GM21723 (cell line): ENCODE data around the gene ADH7.

ENCODE experiments used
- ATAC-seq: cut with Tn5 transposase; IDR thresholded peaks from one replicate; pipeline ENCODE4 v1.9.1; 2021; ENCODE audit warnings: mild to moderate bottlenecking, moderate library complexity; ENCODE audit not compliant: unreplicated experiment

ADH7 gene

GRCh38 chr4:99435154-99435553 lies at the start of gene ADH7:
ADH7 (minus strand) TSS chr4:99435342; CDS start chr4:99435233, 109 bp downstream.
- no peak for ATAC-seq

DNA sequence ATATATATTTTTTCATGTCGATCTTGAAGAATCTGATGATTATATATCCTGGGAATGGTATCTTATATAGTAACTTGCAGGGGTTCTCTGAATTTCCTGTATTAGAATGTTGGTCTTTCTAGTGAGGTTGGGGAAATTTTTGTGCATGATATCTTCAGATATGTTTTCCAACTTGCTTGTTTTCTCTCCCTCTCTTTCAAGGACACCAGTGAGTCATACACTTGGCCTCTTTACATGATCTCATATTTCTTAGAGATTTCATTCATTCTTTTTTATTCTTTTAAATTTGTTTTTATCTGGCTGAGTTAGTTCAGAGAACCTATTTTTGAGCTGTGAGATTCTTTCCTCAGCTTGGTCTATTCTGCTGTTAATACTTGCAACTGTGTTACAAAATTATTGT lies 48.5 kb upstream of the ADH7 start:
- ATAC-seq, result no peak

DNA sequence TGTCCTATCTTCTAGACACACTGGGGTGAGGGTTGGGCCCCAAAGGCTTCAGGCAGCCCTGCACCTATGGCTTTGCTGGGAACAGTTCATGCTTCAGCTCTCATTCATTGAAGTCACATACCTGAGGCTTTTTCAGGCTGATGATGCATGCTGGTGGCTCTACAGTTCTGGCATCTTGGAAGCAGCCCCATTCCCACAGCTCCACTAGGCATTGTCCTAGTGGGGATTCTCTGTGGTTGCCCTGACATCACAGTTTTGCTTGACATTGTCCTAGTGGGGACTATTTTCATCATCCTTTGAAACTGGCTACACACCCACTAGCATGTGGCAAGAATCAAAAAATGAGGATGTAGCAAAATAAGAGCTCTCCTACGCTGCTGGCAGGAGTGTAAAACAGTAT lies 38.0 kb upstream of the ADH7 start:
- ATAC-seq, result no peak

- no peak for ATAC-seq
Observed at GRCh38 chr4:99471896-99472295, 36.8 kb upstream of the ADH7 start.

GRCh38 chr4:99471349-99471748 lies 36.2 kb upstream of the ADH7 start:
- ATAC-seq, result no peak

- no peak for ATAC-seq
Observed at GRCh38 chr4:99468889-99469288, 33.7 kb upstream of the ADH7 start.

DNA sequence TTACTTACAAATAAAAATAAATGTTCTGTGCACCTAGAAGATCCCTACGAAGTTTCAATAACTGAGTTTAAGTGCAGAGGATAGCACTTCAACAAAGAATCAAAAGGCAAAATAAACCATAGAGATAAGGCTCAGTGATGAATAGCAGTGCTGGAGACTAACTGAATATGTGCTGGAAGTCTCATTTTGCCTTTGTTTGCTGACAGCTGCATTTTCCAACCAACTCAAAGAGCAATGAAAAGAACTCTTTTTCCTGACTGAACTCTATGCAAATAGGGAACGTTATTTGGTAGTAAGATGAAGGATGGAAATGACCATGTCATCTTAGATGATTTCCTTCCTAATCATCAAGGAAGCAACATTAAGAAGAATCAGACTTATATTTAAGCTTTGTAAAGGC lies 32.7 kb upstream of the ADH7 start:
- ATAC-seq, result no peak

- ATAC-seq, result no peak
Observed at GRCh38 chr4:99463566-99463965, 28.4 kb upstream of the ADH7 start.

GRCh38 chr4:99462875-99463464 lies 27.8 kb upstream of the ADH7 start:
- ATAC-seq, result peak; percentile 98

GRCh38 chr4:99461623-99462401 lies 26.7 kb upstream of the ADH7 start:
- ATAC-seq, result no peak

DNA sequence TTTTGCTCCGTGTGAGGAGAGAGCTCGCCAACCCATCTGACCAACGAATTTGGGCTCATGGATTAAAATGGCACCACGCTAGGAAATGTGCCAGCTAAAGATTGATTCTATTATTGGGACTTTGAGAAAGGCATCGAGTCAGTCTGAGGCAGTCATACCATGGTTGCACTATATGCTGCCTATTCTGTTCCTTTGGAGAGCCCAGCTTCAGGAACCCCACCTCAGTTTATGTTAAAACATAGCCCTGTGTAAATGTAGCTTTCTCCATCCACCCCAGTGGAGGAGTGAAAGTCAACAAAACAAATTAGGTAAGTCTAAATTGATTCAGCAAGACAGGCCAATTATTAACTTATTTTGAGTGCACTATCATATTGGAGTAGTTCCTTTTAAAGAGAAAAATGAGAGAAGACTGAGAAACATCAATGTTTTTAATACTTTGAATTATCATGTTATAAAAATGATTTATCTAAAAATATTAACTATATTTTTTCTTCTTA lies 24.5 kb upstream of the ADH7 start:
- ATAC-seq, result no peak

DNA sequence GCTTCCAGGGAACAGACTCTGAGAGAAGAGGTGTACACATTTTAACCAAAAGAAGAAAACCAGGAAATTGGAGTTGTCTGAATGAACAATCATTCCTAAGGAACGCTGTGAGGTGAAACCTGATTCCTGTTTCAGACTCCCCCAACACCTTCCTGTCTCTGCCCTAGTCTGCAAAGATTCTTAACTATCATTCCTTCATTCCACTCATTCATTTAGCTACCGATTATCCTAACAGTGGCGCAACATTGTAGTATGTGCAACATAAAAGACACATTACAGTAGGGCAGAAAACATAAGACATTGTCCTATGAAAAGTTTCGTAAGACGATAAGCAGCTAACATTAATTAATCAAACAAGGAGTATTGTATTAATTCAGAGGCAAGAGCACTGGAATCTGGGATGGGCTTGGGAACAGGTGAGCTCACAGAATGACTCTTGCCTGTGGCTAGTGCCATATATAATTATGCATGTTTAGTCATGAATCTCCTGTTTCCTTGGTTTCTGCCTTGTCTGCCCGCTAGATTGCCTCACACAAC lies 23.8 kb upstream of the ADH7 start:
- no peak for ATAC-seq

DNA sequence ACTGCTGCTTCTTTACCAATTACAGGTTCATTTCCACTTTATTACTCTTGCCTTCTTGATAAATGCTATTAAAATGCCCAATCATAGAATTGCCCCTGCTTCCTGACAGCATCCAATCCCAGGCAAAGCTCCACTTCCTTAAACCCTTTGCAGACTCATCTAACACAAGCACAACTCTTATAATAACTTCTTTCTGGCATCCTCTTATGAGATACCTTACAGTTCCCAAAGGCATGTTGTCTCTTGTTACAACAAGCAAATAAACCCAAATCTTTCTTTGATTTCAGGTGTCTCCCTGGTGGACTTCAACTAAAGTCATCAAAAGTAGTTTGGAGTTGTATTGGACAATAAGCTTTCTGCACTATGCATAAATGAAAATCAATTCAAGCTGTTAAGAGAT lies 22.5 kb upstream of the ADH7 start:
- no peak for ATAC-seq

GRCh38 chr4:99457270-99457669 lies 22.1 kb upstream of the ADH7 start:
- no peak for ATAC-seq

DNA sequence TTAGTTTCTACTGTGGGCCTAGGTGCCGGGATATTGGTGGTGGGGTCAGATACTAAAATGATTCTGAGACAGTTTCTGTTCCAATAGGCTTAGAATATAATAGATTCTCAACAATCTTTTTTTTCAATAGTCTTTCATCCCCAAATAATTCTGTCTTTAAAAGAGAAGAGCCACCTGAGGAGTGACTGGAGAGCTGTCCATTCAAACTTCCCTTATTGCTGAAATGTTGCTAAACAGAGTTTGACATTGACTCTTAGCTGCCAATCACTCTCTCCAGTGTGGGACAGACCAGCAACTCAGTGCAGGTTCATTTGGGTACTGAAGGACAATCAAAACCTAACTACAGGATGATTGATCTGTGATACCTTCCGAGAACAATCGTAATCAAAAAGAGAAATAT lies 12.4 kb upstream of the ADH7 start:
- ATAC-seq, result peak; percentile 14

GRCh38 chr4:99447079-99447478 lies 11.9 kb upstream of the ADH7 start:
- peak; percentile 94 for ATAC-seq

DNA sequence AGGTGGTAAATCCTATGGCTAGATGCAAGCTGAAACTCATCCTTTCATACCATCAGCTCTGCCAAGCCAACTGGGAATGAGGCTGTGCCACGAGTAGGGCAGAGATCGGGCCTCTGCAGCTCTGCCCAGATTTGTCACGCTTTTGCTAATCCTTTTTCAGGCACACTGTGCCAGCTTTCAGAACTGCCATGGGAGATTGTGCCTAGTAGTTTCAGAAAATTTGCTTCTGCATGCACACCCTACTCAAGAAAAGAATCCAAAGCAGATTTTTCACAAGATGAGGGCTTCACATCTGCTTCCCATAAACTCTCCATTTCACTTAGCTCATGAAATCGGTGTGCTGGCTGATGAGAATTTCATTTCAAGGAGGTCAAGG lies 3.3 kb upstream of the ADH7 start:
- no peak for ATAC-seq

DNA sequence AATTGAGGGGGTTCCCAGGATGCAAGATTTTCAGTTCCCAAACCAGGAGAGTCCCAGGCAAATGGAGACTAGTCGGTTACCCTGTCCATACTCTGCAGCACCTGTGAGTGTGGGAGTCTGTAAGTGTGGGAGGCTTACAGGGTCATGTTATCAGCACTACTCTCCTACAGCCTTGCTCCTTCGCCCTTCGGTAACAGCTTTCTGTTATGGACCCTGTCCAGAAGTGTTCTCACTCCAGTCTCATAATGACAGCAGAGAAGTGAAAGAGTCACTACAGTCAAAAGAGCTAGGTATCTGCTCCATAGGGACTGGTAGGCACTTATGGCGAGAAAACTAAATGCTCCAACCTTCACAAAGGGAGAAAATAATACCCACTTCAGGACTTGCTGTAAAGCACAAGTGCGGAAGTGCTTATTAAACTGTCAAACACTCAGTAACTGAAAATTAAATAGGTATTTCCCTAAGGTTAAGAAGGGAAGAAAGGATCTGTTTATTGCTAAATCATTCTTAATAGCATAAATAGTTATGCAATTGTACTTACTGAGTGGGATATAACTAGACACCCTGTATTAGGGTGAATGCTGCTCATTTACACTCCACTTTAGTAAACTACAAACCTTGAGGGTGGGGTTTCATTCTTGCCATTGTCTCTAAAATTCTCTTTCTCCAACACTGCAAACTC lies 2.7 kb upstream of the ADH7 start:
- ATAC-seq, result no peak

DNA sequence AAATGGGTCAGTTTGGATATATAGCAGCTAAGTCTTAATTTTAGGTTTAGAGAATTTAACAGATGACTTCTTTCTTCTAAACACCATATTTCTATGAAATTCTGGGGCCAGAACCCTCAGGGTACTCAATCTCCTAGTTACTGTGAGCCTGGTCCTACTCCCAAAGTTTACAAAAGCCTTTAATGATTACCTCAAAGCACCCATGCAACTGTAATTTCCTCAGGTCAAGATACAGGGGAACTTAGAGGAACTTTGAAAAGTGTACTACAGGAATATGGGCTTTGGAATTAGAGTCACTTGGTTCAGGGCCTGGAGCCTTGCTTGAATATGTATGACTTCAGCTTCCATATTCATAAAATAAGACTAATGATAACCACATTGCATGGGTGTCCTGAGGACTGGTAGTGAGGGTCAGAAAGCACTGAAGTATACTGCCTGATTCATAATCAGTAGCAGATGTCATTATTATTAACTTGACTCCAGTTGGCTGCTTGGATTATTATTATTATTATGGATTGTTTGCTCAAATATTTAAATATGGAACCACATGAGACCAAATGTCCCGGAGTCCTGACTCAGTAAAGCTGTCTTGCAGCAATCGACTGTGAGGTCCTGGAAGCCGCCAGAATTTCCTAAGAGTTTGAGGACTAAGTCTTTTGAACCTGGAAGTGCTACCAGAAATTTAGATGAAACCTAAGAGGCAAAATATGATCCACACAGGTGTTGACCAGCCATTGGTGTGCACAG lies 2.0 kb upstream of the ADH7 start:
- no peak for ATAC-seq

- ATAC-seq, result no peak
Observed at GRCh38 chr4:99436462-99436861, 1.3 kb upstream of the ADH7 start.

DNA sequence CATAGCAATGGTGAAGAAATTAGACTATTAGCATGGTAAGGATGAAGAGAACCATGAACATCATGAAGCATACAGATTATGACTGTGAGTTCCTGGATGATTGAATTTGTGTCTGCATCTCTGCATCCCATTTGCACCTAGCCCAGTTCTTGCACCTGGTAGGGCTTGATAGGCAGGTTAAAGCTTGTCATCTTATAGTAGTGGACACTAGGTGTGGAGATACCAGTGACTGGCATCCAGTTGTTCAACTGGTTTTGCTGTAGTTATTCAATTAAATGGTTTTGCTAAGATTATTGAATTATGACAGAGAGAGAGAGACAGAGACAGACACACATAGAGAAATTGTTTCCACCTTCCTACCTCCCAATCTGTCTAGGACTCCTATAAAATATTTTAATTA lies 5.0 kb downstream of the ADH7 start:
- no peak for ATAC-seq
